Fibroblast of skin of abdomen (primary cell): ENCODE measurements around the gene ZNF729. TPM values are rescaled to one million over a fixed set of nuclear protein-coding genes. Genes with fewer than 3 reads are reported as not detected.
"Not testable (repeated sequence)": the region's sequence is repeated elsewhere in the genome, so short reads cannot be mapped to it uniquely, and the experiment has no call there.

Experiments used
- DNase-seq: peaks from one replicate; pipeline ENCODE4 v3.0.0-alpha.2; 2013
- polyA plus RNA-seq, 2 experiments: library from polyadenylated mRNA; unstranded; fragments of 120-200 nt; gene quantifications; one replicate each; pipeline ENCODE4 v1.2.1, GENCODE V29; 2013; ENCODE audit not compliant: insufficient read length in 2 of 2

ZNF729 gene
- polyA plus RNA-seq (2013, experiment 1 of 2; ENCODE audit: insufficient read length): not detected
- polyA plus RNA-seq (2013, experiment 2 of 2; ENCODE audit: insufficient read length): not detected

GRCh38 chr19:22286151-22286810 is at the start of gene ZNF729:
Gene ZNF729, plus strand, starts transcription at chr19:22286441. Its CDS starts 85 bp downstream, at chr19:22286526.
- no peak for DNase-seq

DNA sequence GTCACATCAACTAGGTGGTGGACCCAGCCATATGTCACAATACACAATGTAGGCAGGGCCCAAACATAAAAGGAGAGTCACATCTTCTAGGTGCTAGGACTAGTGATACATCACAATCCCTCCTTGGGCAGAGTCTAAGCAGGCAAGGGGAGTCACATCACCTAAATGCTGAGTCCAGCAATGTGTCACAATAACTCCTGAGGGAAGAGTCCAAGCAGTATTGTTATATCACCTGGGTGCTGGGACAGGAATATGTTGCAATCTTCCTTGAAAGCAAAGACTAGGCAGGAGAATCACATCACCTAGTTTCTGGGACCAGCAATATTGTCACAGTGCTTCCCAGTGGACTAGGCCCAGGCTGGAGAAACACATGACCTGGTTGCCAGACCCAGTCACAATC is 29.4 kb upstream of the ZNF729 start:
- no peak for DNase-seq

GRCh38 chr19:22257381-22257780 is 28.9 kb upstream of the ZNF729 start:
- no peak for DNase-seq

GRCh38 chr19:22257916-22258315 is 28.3 kb upstream of the ZNF729 start:
- no peak for DNase-seq

DNA sequence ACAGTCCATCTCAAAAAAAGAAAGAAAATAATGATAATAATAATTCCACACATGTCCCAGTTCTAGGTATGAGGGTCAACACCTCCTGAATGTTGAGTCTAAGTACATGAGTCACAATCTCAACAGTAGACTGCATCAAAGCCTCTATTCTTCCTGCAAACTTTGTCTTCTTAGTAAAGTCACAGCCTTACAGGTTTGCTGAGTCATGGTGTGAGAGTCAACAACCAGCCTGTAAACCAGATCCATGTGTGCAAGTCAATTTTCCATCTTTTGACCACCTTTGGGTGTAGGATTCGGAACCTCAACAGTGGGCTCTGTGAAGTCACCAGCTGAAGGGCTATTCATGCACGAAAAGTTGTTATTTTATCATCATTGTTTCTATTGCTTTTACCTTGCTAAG is 25.7 kb upstream of the ZNF729 start:
- DNase-seq: no peak

DNA sequence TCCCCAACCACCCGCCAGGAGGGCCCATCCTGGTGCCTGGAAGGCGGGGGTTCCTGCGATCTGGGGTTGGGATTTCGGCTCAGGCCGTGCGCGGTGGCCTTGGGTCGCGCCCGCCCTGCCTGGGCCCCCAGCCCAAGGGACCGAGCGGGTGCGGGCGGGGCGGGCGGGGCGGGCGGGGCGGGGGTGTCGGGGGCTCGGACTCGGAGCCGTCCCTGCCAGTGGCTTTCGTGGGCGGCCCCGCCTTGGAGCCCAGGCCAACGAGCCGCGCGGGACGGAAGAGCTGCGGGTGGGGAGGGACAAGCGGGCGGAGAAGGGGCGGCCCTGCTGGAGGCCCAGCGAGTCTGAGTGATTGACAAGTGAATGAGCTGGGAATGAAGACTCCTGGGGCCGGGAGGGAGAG is 24.6 kb upstream of the ZNF729 start:
- no peak for DNase-seq

GRCh38 chr19:22263121-22263520 is 23.1 kb upstream of the ZNF729 start:
- DNase-seq: no peak

- DNase-seq: not testable (repeated sequence)
Measured at GRCh38 chr19:22321554-22321953, 35.3 kb downstream of the ZNF729 start.

- DNase-seq: no peak
Measured at GRCh38 chr19:22326219-22326618, 40.0 kb downstream of the ZNF729 start.

GRCh38 chr19:22327321-22327720 is 41.1 kb downstream of the ZNF729 start:
- no peak for DNase-seq

GRCh38 chr19:22331521-22331920 is 45.3 kb downstream of the ZNF729 start:
- no peak for DNase-seq

DNA sequence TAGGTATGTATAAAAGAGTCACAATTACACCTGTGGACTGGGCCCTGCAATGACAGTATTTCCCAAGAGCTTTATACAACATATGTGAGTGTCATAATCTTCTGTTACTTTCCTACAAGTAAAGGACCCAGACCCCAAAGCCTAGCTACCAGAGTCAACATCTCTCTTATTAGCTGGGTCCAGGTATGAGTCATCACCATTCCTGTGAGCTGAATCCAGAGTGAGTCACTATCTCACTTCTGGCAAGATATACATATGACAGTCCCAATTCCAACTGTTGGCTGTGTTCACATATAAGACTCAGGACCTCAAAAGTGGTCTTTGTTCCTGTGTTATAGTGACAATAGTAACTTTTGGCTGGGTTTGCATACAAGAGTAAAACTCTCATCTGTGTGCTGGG is 46.7 kb downstream of the ZNF729 start:
- no peak for DNase-seq

- no peak for DNase-seq
Measured at GRCh38 chr19:22335716-22336115, 49.5 kb downstream of the ZNF729 start.

DNA sequence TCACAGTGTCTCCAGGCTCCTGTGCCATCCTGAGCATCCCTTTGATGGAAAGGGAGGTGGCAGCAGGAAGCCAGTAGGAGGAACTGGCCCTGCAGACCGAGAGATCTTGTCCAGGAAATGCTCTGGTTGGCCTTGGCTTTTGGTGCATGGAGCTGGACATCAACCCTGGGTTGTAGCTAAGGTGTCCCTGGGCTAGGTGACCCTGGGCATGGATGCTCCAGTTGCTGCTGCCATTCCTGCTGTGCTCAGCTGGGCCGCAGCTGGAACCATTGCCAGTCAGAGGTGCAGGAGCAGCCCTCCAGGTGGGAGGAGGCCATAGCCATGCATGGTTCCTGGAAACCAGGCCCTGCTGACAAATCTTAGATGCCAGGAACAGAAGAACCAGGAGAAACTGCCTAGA is 68.4 kb downstream of the ZNF729 start:
- DNase-seq: no peak
